A204.1 (cell line): ENCODE results near the gene NAP1L5.

Source experiments
- FAIRE-seq: peaks from 2 replicates; lab custom pipeline; 2012; peaks lifted over from hg19 to GRCh38; lab: Jason Lieb, UNC

The NAP1L5 gene

GRCh38 chr4:88697588-88698329 is at the start of gene NAP1L5:
Gene NAP1L5 (minus strand): TSS chr4:88697829. CDS start chr4:88697754, 75 bp downstream.
- no peak for FAIRE-seq

DNA sequence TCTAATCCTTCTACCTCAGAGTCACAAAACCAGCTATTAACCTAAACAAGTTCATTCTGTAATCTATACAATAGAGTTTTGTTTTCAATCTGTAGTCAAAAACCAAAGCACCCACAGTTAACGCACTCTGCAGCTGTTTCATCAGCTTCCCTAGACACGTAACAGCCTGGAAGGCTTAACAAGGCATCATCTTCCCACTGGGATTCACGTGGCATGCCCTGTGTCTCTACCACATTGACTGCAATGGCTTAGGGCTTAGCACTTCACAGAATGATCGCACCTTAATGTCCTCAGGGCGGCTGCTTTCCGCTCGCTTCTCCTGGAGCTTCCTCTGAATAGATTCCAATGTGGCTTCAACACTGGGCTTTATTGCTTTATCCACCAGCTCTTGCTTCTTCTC is 49.7 kb upstream of the NAP1L5 start:
- no peak for FAIRE-seq

DNA sequence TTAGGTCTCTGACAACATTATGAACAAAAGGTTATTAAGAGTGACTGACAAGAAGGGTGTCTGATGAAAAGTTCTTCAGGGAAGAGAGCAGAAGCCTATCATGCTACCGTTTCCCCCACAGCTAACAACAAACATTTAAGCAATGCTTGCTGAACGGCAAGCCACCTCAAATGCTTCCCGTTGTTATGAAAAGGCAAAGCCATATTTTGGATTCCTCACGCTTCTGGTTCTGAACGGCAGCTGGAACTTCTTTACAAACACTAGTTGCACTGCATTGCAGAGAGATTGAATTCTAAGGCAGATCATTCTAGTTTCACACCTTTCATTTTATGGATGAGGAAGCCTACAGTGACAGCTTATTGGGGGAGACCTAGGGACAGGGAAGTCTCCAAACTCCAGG is 48.6 kb upstream of the NAP1L5 start:
- no peak for FAIRE-seq

DNA sequence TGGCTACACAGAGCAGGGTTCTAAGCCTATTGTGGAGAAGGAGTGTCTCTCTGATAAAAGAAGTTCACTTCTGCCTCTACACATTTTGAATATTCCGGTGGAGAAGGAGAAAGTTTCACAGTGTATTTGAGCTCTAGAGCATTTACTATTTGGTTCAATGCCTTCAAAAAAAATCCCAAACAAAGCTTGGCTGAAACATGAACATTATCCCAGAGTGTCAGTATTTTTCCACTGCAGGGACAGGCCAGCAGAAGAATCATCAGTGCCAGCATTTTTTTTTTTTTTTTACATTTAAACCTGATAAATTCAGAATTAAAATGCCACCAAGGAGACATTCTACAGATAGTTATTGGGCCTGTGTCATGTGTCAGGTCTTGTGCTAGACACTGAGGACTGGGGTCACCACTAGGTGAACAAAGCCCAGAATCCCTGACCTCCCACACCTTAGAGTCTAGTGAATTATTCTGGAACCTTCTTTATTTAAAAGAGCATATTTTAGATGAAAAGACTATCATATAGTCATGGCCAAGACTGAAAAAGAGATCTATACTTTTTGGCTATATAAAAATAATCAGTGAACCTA is 48.0 kb upstream of the NAP1L5 start:
- FAIRE-seq = no peak

DNA sequence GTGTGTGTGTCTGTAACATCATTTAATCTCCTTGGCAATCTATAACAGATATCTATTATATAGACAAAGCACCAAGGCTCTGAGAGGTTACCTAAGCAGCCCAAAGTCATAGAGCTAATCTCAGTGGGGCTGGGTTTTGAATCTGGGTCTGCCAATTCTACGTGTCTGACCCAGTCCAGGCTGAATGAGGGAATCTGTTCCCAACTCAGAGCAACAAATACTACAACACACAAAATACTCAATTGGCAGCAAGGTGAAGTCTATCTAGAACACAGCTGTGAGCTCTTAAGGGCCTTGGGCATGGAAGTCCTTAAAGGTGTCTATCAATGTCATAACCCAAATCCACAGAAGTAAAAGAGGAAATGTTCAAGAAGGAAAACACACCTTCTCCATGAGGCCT is 47.5 kb upstream of the NAP1L5 start:
- FAIRE-seq = no peak

DNA sequence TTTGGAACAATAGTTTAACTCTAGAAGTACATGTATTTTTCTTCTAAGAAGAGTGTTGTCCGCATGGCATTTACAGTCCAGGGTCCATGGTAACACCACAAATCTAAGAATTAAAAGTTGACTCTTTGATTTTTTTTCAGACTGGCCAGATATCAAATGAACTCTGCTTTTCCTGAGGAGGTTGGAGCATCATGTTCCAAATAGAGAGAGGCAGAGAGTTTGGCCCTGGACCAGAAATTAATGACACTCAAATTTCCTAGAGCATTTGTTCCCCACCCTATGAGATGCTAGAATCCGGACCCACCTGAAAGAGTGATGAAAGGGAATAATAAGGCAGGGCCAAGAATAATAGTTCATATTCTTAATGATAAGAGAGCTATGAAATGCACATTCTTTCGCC is 47.0 kb upstream of the NAP1L5 start:
- FAIRE-seq = no peak

GRCh38 chr4:88743696-88744095 is 46.1 kb upstream of the NAP1L5 start:
- FAIRE-seq = no peak

DNA sequence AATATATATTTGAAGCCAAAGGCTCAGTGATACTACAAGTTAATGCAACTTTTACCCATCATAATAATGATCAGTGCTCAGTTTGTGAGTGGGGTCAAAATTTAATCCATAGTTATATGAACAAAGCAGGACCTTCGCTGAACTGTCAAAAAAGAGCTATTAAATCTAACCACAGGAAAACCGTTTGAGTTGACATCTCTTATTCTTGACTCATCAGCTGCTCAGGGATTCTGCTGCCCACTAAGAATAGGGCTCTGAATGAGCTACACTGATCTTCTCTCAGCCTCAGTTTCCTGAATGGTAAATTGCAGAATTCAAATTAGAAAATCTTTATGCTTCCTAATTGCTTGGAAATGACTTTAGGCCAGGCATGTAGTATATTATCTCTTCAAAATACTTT is 44.9 kb upstream of the NAP1L5 start:
- no peak for FAIRE-seq

DNA sequence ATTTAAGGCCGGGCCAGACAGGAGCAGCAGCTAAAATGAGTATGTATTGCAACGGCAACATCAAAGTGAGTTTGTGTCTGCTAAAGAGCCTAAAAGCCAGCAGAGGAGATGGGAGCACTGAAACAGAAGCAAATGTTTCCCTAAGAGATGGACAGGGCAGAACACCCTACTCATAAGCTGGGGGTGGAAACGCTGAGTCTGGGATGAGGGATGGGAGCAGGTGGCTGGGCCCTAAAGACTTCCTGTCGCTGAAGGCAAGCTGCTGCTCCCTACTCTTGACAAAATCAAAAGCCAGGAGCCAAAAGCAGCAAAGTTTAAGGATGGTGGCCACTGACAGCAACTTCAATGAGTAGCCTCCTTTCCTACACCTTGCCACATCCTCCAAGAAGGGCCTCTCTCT is 40.6 kb upstream of the NAP1L5 start:
- no peak for FAIRE-seq

DNA sequence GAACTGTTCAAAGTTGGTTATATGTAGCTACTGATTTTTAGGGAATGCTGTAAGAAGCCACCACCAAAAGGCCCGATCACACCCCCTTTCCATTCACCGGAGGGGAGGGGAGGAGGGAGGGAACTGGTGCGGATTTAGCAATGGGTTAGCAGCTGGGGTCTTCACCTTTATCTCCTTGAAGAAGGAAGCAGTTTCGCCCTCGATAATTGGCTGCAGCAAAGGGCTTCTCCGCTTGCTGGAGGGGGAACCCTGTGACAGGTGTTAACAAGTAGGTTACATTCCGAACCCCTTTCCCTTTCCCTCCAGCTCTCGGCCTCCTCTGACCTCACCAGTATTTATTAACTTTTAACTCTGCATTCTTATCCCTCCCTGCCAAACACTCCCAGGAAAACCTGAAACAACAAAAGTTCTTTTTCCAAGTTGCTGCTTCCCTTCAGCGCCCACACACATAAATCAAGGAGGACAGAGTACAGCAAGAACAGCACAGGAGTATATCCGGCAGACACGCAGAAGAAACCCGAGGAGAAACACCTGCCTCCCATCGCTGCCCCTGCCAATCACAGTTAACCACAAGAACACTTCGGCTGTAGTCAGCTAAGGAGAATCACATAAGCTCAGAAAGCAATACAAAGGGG is 39.8 kb upstream of the NAP1L5 start:
- no peak for FAIRE-seq

GRCh38 chr4:88736264-88736663 is 38.6 kb upstream of the NAP1L5 start:
- FAIRE-seq = no peak

GRCh38 chr4:88735564-88735963 is 37.9 kb upstream of the NAP1L5 start:
- FAIRE-seq = no peak

- no peak for FAIRE-seq
Measured at GRCh38 chr4:88734403-88734949, 36.8 kb upstream of the NAP1L5 start.

GRCh38 chr4:88732714-88733368 is 35.2 kb upstream of the NAP1L5 start:
- no peak for FAIRE-seq

GRCh38 chr4:88731381-88731780 is 33.8 kb upstream of the NAP1L5 start:
- FAIRE-seq = no peak

DNA sequence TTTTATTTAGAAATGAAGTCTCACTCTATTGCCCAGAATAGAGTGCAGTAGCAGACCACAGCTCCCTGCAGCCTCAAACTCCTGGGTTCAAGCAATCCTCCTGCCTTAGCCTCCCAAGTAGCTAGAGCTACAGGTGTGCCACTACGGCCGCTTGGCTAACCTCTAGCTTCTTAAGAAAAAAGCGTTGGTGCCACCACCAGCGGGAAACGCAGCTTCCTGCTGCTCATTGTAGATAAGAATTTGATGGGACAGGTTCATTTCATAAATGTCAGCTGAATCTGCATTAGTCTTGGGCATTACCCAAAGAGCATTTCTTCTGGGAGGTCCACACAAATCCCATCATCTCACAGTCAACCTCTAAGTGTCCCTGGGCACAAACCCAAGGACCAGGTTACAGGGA is 33.2 kb upstream of the NAP1L5 start:
- no peak for FAIRE-seq

GRCh38 chr4:88729146-88729760 is 31.6 kb upstream of the NAP1L5 start:
- no peak for FAIRE-seq

DNA sequence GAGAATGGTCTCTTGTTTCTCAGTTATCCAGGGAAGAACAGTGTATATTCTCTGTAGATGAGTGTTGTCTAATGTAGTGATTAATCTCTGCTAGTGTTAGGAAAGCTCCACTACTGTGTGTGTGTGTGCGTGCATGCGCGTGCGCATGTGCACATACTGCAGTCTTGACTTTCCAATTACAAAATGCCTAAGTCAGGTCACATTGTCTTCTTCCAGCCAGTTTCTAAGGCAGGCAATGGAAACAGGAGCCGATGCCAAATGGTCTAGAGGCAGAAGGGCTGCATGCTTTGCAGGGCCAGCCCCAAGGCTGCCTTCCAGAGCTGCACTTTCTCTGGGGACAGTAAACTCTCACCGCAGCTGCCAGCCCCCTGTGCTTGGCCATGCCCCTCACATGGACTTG is 30.5 kb upstream of the NAP1L5 start:
- no peak for FAIRE-seq

GRCh38 chr4:88725986-88726385 is 28.4 kb upstream of the NAP1L5 start:
- FAIRE-seq = no peak

DNA sequence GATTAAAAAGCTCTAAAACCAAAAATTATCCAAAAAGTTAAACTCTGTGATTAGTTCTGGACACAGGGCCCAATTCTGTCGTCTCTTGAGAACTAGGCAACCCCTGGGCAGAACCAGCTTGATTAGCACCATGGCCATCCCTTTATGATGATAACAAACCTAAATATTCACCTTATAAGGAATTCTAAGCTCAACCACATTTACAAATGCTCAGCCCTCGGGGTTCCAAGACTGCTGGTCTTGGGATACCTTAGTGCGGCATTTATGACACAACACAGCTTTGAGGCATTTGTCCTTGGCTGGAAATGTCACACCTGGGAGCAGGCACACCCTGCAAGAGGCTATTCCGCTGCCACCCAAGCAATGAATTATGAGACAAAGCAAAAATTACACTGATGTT is 27.5 kb upstream of the NAP1L5 start:
- FAIRE-seq = no peak

GRCh38 chr4:88724406-88724805 is 26.8 kb upstream of the NAP1L5 start:
- no peak for FAIRE-seq

DNA sequence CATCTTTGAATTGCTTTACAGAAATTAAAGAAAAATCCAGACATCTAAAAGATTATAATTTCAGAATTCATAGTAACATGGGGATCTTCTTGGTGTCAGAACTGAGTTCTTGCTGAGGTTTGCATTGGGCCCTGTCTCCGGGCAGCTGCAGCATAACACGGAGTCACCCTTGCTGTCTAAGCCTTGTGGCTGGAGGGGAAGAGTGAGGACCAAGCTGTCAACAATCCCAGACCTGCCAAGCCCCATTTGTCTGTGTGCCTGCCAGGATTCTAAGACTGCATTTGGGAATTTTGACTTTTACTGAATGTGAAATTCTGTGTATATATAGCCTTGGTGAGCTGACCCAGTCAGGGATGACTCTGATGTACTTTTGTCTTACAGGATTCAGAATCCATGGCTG is 25.2 kb upstream of the NAP1L5 start:
- FAIRE-seq = no peak
